ENCODE results near the gene PAPSS2. TPM values are rescaled to one million over a fixed set of nuclear protein-coding genes. Genes with fewer than 3 reads are reported as not detected.

The PAPSS2 gene
- total RNA-seq, 2 donors from 2014 or later: 15.7 to 20.2 TPM

DNA sequence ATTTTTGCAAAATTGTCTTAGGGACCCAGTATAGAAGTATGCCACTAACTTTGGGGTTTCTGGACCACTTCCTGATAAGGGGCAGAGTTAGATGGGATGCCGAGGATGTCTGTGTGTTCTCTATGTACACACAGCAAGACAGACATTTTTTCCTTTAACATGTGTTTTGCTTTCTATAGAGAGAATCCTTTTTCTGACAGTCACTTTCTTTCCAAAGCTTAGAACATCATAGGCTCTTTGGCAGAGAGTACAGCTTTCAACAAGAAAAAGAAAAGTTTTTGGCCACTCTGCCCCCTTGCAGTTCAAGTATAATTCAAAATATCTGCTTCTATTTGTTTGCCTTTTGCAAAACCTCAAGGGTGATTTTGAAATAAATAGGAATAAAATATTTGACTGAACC lies 44.1 kb downstream of the PAPSS2 start:
- Mint-ChIP-seq H3K27me3 (ENCODE audit: insufficient read depth) (no peaks in the 10 kb centered on the region), H3K4me3 (no peak overlapping the region), H3K9me3 (no peaks in the 10 kb centered on the region), H3K27ac (no peak overlapping the region), H3K4me1 (no peaks in the 10 kb centered on the region), H3K36me3 (ENCODE audit: low read depth) (no peaks in the 10 kb centered on the region)
- Histone ChIP-seq H3K27me3 (ENCODE audit: control insufficient read depth, insufficient read depth, low read length, poor library complexity, severe bottlenecking) (no peaks in the 10 kb centered on the region), H3K27ac (ENCODE audit: low read depth, low read length) (no peak overlapping the region), H3K9me3 (ENCODE audit: control insufficient read depth, low read length) (no peaks in the 10 kb centered on the region), H3K4me1 (ENCODE audit: control insufficient read depth, insufficient read depth, low read length) (no peaks in the 10 kb centered on the region), H3K36me3 (ENCODE audit: control insufficient read depth, insufficient read depth, low read length) (no peaks in the 10 kb centered on the region), H3K4me3 (ENCODE audit: low read length) (no peak overlapping the region), H3K9ac (ENCODE audit: extremely low read depth, low read length, poor library complexity, severe bottlenecking) (no peak overlapping the region)
- 80 to 100% methylated on average over 1 of the region's 1 CpG for WGBS, 2 experiments (ENCODE audit: insufficient coverage in 1 of 2, insufficient read length in 1 of 2)
- no peak for DNase-seq
- TF ChIP-seq, protein P1, sequence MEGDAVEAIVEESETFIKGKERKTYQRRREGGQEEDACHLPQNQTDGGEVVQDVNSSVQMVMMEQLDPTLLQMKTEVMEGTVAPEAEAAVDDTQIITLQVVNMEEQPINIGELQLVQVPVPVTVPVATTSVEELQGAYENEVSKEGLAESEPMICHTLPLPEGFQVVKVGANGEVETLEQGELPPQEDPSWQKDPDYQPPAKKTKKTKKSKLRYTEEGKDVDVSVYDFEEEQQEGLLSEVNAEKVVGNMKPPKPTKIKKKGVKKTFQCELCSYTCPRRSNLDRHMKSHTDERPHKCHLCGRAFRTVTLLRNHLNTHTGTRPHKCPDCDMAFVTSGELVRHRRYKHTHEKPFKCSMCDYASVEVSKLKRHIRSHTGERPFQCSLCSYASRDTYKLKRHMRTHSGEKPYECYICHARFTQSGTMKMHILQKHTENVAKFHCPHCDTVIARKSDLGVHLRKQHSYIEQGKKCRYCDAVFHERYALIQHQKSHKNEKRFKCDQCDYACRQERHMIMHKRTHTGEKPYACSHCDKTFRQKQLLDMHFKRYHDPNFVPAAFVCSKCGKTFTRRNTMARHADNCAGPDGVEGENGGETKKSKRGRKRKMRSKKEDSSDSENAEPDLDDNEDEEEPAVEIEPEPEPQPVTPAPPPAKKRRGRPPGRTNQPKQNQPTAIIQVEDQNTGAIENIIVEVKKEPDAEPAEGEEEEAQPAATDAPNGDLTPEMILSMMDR (conservative IDR thresholded peaks at IDR 0.05): no peak

DNA sequence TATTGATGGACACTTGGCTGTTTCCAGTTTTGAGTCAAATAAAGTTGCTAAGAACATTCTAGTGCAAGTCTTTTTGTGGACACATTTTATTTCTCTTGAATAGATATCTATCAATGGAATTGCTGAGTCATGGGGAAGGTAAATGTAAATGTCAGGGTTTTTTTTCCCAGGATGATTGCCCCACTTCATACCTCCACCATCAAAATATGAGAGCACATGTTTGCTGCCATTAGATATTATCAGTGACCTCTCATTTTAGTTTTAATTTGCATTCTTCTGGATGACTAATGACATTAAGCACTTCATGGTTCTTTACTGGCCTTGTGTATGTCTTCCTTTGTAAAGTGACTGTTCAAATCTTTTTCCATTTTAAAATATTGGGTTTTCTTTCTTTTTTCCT lies 45.7 kb downstream of the PAPSS2 start:
- no peaks in the 10 kb centered on the region for H3K4me1 ChIP-seq (ENCODE audit: control insufficient read depth, insufficient read depth, low read length)
- TF ChIP-seq, protein P1 (conservative IDR thresholded peaks at IDR 0.05): no peak
- H3K4me3 Mint-ChIP-seq: no peak overlapping the region

DNA sequence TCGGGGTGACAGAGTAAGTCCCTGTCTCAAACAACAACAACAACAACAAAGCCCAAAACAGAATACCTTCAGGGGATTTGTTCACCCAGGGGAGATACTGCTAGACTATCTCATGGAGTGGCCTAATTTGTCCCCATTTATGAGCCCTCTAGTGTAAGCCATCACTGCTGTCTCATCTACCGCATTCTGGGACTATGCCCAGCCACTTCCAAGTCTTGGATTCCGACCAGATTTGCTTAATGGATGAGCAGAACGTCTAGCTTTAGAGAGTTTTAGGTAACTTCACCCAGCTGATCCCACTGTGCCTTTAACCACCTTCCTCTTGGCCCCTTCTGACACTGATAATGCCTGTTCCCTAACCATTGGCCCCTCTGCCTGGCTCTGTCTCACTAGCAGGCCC lies 47.1 kb downstream of the PAPSS2 start:
- Mint-ChIP-seq H3K27me3 (ENCODE audit: insufficient read depth) (no peaks in the 10 kb centered on the region), H3K4me1 (no peaks in the 10 kb centered on the region), H3K36me3 (ENCODE audit: low read depth) (peaks cover 3% of the 10 kb centered on the region), H3K9me3 (no peaks in the 10 kb centered on the region), H3K27ac (no peak overlapping the region), H3K4me3 (no peak overlapping the region)
- TF ChIP-seq, protein P1 (conservative IDR thresholded peaks at IDR 0.05): no peak
- H3K4me3 ChIP-seq (ENCODE audit: low read length): no peak overlapping the region
- no peak overlapping the region for H3K27ac ChIP-seq (ENCODE audit: low read depth, low read length)
- no peaks in the 10 kb centered on the region for H3K4me1 ChIP-seq (ENCODE audit: control insufficient read depth, insufficient read depth, low read length)
- H3K36me3 ChIP-seq (ENCODE audit: control insufficient read depth, insufficient read depth, low read length): peaks cover 21% of the 10 kb centered on the region
- H3K9me3 ChIP-seq (ENCODE audit: control insufficient read depth, low read length): no peaks in the 10 kb centered on the region
- 88 to 92% methylated on average over 3 to 4 of the region's 4 CpGs for WGBS, 2 experiments (ENCODE audit: insufficient coverage in 1 of 2, insufficient read length in 1 of 2)
- H3K9ac ChIP-seq (ENCODE audit: extremely low read depth, low read length, poor library complexity, severe bottlenecking): no peak overlapping the region
- no peak for DNase-seq
- no peaks in the 10 kb centered on the region for H3K27me3 ChIP-seq (ENCODE audit: control insufficient read depth, insufficient read depth, low read length, poor library complexity, severe bottlenecking)

More for the DNA sequence above, 45.7 kb downstream of the PAPSS2 start:
- Mint-ChIP-seq H3K36me3 (ENCODE audit: low read depth) (peaks cover 3% of the 10 kb centered on the region), H3K27me3 (ENCODE audit: insufficient read depth) (no peaks in the 10 kb centered on the region), H3K4me1 (no peaks in the 10 kb centered on the region), H3K9me3 (no peaks in the 10 kb centered on the region), H3K27ac (no peak overlapping the region)
- DNase-seq: no peak
- Histone ChIP-seq H3K36me3 (ENCODE audit: control insufficient read depth, insufficient read depth, low read length) (peaks cover 11% of the 10 kb centered on the region), H3K9ac (ENCODE audit: extremely low read depth, low read length, poor library complexity, severe bottlenecking) (no peak overlapping the region), H3K4me3 (ENCODE audit: low read length) (no peak overlapping the region), H3K27me3 (ENCODE audit: control insufficient read depth, insufficient read depth, low read length, poor library complexity, severe bottlenecking) (no peaks in the 10 kb centered on the region), H3K9me3 (ENCODE audit: control insufficient read depth, low read length) (no peaks in the 10 kb centered on the region), H3K27ac (ENCODE audit: low read depth, low read length) (no peak overlapping the region)

Data from endodermal cell (in vitro differentiated cells).